ENCODE measurements around the gene OR6X1. TPM values are rescaled to one million over a fixed set of nuclear protein-coding genes. Genes with fewer than 3 reads are reported as not detected.

The OR6X1 gene
- total and polyA plus RNA-seq, 2 donors (not counting 1 experiment from before 2014, with no cell fraction given) = not detected

DNA sequence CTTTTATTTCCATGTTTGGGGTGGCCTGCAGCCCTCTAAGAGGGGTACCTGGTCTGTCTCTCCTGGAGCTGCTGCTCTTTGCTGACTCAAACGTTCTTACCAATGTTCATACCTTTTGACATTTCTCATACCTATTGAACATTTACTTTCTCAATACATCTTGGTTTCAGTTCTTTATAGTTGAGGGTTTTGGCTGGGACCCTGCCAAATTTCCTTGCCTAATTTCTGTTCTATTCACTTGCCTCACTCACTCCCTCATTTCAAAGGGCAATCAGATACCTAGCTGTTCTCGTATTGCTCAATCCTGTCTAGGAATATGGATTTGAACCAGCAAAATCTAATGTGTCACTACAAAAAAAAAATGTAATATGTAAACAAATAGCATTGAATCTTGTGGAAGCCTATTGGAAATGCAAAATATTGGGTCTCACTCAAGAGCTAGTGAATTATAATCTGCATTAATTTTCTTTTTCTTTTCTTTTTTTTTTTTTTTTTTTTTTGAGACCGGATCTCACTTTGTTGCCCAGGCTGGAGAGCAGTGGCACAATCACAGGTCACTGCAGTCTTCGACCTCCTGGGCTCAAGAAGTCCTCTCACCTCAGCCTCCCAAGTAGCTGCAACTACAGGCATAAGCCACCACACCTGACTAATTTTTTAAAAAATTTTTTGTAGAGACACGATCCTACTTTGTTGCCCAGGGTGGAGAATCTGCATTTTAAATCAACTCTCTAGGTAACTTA lies 44.4 kb upstream of the OR6X1 start:
- H4K20me1 ChIP-seq (ENCODE audit: control insufficient read depth, insufficient read depth, low read length, poor library complexity, severe bottlenecking) = no peaks in the 10 kb centered on the region
- H3K27me3 ChIP-seq (replicated peaks in 1 of 4; ENCODE audit: control extremely low read depth in 1 of 4, control insufficient read depth in 3 of 4, insufficient read depth in 4 of 4, low read length in 3 of 4) = no peaks in the 10 kb centered on the region
- ChIA-PET POLR2A (no interaction called here), CTCF (no interaction called here)
- no peak for TF ChIP-seq EZH2 (IDR thresholded peaks at IDR 0.05; ENCODE audit: borderline replicate concordance, insufficient read depth, low read depth, low read length, poor library complexity, severe bottlenecking)
- TF ChIP-seq, protein P1, sequence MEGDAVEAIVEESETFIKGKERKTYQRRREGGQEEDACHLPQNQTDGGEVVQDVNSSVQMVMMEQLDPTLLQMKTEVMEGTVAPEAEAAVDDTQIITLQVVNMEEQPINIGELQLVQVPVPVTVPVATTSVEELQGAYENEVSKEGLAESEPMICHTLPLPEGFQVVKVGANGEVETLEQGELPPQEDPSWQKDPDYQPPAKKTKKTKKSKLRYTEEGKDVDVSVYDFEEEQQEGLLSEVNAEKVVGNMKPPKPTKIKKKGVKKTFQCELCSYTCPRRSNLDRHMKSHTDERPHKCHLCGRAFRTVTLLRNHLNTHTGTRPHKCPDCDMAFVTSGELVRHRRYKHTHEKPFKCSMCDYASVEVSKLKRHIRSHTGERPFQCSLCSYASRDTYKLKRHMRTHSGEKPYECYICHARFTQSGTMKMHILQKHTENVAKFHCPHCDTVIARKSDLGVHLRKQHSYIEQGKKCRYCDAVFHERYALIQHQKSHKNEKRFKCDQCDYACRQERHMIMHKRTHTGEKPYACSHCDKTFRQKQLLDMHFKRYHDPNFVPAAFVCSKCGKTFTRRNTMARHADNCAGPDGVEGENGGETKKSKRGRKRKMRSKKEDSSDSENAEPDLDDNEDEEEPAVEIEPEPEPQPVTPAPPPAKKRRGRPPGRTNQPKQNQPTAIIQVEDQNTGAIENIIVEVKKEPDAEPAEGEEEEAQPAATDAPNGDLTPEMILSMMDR (IDR thresholded peaks at IDR 0.05) = no peak
- H3K4me3 ChIP-seq (ENCODE audit: control extremely low read depth in 1 of 5, extremely low read depth in 1 of 5, insufficient read depth in 1 of 5, low read depth in 2 of 5, low read length in 4 of 5) = no peak overlapping the region
- DNase-seq (no peak), ATAC-seq (ENCODE audit: low read depth) (no peak)
- no peak overlapping the region for H3K27ac Mint-ChIP-seq
- no peak overlapping the region for H2AFZ ChIP-seq (ENCODE audit: insufficient read depth, low read depth, low read length, poor library complexity, severe bottlenecking)
- H3K4me3 Mint-ChIP-seq = no peak overlapping the region
- no peaks in the 10 kb centered on the region for H3K4me1 ChIP-seq (ENCODE audit: control insufficient read depth in 2 of 2, insufficient read depth in 2 of 2, low read length in 2 of 2)
- no peaks in the 10 kb centered on the region for H3K79me2 ChIP-seq (ENCODE audit: control insufficient read depth, insufficient read depth, low read length)
- no peaks in the 10 kb centered on the region for H3K9me3 ChIP-seq (ENCODE audit: control extremely low read depth in 1 of 3, control insufficient read depth in 2 of 3, insufficient read depth in 1 of 3, low read length in 2 of 3)
- H3K27me3 Mint-ChIP-seq = peaks cover 3% of the 10 kb centered on the region
- H3K4me1 Mint-ChIP-seq = no peaks in the 10 kb centered on the region
- H3K4me2 ChIP-seq (replicated peaks; ENCODE audit: low read depth, low read length, poor library complexity, severe bottlenecking) = no peak overlapping the region
- 100% methylated on average over 2 of the region's 5 CpGs for WGBS (ENCODE audit: insufficient coverage)
- no peak overlapping the region for H3K27ac ChIP-seq (ENCODE audit: low read length in 2 of 2)
- no peak overlapping the region for H3K9ac ChIP-seq (ENCODE audit: low read length)
- H3K36me3 ChIP-seq (replicated peaks in 1 of 2; ENCODE audit: control extremely low read depth in 1 of 2, control insufficient read depth in 1 of 2, extremely low read depth in 1 of 2, insufficient read depth in 2 of 2, low read length in 1 of 2) = no peaks in the 10 kb centered on the region
- intact Hi-C loops (cut with micrococcal nuclease) = no loop called here
- H3K9me3 Mint-ChIP-seq (ENCODE audit: insufficient read depth) = no peaks in the 10 kb centered on the region

DNA sequence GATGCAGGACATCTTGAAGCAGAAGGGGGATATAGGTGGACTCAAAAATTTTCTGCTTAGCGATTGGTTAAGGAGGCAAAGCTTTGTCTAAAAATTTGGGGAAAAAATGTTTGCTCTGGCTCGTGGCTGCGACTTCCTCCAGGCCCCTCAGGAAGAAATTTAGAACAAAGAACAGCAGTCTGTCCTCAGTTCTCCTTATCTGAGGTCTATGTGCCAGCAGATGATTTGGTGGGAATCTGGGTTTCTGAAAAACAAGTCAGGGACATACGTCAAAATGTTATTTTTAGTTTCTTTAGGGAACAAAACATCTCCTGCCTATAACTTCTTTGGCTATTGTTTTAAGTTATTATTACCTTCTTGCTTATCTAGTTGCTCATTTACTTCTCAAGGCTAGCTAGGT lies 43.8 kb upstream of the OR6X1 start:
- Mint-ChIP-seq H3K4me1 (no peaks in the 10 kb centered on the region), H3K9me3 (ENCODE audit: insufficient read depth) (no peaks in the 10 kb centered on the region), H3K27me3 (peaks cover 5% of the 10 kb centered on the region), H3K4me3 (no peak overlapping the region), H3K27ac (no peak overlapping the region)
- Histone ChIP-seq H2AFZ (ENCODE audit: insufficient read depth, low read depth, low read length, poor library complexity, severe bottlenecking) (no peak overlapping the region), H3K27me3 (replicated peaks in 1 of 4; ENCODE audit: control extremely low read depth in 1 of 4, control insufficient read depth in 3 of 4, insufficient read depth in 4 of 4, low read length in 3 of 4) (no peaks in the 10 kb centered on the region), H3K4me1 (ENCODE audit: control insufficient read depth in 2 of 2, insufficient read depth in 2 of 2, low read length in 2 of 2) (no peaks in the 10 kb centered on the region), H3K27ac (ENCODE audit: low read length in 2 of 2) (no peak overlapping the region), H3K9me3 (ENCODE audit: control extremely low read depth in 1 of 3, control insufficient read depth in 2 of 3, insufficient read depth in 1 of 3, low read length in 2 of 3) (no peaks in the 10 kb centered on the region), H3K79me2 (ENCODE audit: control insufficient read depth, insufficient read depth, low read length) (no peaks in the 10 kb centered on the region), H3K4me3 (ENCODE audit: control extremely low read depth in 1 of 5, extremely low read depth in 1 of 5, insufficient read depth in 1 of 5, low read depth in 2 of 5, low read length in 4 of 5) (no peak overlapping the region), H3K4me2 (replicated peaks; ENCODE audit: low read depth, low read length, poor library complexity, severe bottlenecking) (no peak overlapping the region), H3K9ac (ENCODE audit: low read length) (no peak overlapping the region), H4K20me1 (ENCODE audit: control insufficient read depth, insufficient read depth, low read length, poor library complexity, severe bottlenecking) (no peaks in the 10 kb centered on the region), H3K36me3 (replicated peaks in 1 of 2; ENCODE audit: control extremely low read depth in 1 of 2, control insufficient read depth in 1 of 2, extremely low read depth in 1 of 2, insufficient read depth in 2 of 2, low read length in 1 of 2) (no peaks in the 10 kb centered on the region)
- 60% methylated on average over 3 of the region's 4 CpGs for WGBS (ENCODE audit: insufficient coverage)
- ATAC-seq (ENCODE audit: low read depth) (no peak), DNase-seq (no peak)
- TF ChIP-seq, protein P1 (IDR thresholded peaks at IDR 0.05) = no peak
- TF ChIP-seq EZH2 (IDR thresholded peaks at IDR 0.05; ENCODE audit: borderline replicate concordance, insufficient read depth, low read depth, low read length, poor library complexity, severe bottlenecking) = no peak
- POLR2A ChIA-PET = no interaction called here
- CTCF ChIA-PET = no interaction called here
- intact Hi-C loops (cut with micrococcal nuclease) = no loop called here

All from B cell (primary cell).